Activated T-cell treated with anti-CD3 and anti-CD28 coated beads for 4 hours (primary cell): ENCODE data around the gene FAM227B.
"Not testable (repeated sequence)": the region's sequence is repeated elsewhere in the genome, so short reads cannot be mapped to it uniquely, and the experiment has no call there.

Experiments
- DNase-seq: peaks from one replicate; pipeline ENCODE4 v3.0.0-alpha.2; 2020

FAM227B gene

DNA sequence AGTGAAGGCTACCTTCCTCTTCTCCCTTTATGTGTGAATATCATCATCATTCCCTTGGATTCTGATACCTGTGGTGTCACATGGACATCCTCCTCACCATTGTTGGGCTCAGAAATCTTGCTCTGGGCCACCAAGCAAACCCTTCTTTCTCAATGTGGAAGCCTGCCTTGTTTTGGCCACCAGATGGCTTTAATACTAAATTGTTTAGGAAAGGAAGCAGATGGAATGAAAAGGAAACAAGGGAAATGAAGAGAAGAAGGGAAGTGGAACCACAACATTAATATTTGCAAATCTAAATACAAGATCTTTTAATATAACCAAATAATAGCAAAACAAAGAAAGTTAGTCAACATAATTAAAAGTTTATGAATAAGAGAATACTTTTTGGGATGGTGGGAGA is 14.0 kb downstream of the FAM227B start:
- DNase-seq = no peak

DNA sequence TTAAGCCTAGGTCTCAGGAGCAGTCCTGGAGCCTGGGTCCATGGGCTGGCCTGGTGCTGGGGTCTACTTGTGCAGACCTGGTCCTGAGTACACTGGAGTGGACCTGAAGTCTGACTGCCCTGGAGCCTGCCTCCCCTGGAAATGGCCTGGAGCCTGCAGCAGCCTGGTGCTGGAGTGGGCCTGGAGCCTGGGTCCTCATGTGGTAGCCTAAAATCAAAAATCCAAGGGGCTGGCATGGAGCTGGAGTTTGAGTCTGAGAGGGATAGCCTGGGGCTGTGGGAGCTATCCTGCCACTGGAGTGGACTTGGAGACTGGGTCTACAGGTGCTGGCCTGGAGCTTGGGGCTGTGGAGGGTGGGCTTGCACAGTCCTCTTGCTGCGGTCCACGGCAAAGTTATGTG is 15.0 kb downstream of the FAM227B start:
- DNase-seq = no peak

DNA sequence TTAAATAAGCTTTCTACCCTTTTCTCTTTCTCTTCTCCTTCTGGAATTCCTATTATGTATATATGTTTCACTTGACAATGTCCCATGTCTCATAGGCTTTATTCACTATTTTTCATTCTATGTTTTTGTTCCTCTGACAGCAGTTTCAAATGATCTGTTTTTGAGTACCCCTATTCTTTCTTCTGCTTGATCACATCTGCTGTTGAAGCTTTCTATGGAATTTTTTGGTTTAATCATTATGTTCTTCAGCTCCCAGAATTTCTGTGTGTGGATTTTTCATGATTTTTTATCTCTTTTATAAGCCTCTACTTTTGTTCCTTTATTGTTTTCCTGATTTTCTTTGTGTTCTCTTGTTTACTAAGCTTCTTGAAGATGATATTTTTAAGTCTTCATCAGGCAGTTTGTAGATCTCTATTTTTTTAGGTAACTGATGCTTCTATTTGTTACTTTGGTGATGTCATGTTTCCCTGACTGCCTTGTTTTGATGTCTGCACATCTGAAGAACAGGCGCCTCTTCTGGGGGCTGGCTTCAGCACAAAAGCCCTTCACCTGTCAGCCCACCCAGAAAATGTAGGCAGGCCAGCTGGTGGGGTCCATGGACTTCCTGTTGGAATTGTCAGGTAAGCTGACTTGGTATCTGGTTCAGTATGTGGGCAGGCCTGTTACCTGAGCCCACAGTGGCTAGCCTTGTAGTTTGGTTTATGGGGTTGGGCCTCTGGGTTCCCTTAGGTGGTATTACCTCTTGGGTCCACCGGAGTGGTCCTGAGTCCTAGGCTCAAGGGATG is 15.8 kb downstream of the FAM227B start:
- no peak for DNase-seq

DNA sequence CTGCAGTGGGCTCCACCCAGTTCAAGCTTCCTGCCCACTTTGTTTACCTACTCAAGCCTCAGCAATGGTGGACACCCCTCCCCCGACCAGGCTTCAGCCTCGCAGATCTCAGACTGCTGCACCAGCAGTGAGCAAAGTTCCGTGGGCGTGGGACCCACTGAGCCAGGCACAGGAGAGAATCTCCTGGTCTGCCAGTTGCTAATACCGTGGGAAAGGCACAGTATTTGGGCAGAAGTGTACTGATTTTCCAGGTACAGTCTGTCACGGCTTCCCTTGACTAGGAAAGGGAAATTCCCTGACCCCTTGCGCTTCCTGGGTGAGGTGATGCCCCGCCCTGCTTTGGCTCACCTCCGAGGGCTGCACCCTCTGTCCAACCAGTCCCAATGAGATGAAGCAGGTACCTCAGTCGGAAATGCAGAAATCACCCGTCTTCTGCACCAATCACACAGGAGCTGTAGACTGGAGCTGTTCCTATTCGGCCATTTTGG is 27.7 kb downstream of the FAM227B start:
- not testable (repeated sequence) for DNase-seq

DNA sequence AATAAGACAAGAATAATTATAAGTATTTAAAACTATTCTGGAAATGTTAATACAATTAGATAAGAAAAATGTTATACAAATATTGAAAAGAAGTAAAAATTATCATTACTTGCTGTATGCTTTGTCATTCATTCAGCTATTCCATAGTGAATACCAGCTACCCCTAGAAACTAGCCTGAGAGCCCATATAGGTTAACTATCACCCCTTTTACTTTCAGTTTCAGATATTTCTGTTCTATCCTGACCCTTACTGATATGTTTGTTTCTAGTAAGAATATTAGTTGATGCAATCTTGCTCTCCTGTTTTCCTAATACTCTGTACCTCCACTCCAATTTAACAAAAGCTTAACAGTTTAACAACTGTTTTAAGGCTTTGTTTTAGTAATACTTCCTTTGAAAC is 31.6 kb downstream of the FAM227B start:
- DNase-seq = no peak

DNA sequence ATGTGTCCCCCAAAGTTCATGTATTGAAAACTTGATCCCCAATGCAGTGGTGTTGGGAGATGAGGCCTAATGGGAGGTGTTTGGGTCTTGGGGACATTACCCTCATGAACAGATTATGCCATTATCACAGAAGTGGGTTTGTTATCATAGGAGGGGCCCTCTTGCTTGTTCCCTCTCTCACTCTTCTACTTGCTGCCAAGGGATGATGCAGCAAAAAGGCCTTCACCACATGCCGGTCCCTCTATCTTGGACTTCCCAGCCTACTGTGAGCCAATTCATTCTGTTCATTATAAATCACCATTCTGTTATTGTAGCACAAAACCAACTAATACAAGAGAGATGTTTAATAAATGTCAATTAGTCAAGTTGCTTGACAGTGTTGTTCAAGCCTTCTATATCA is 47.2 kb downstream of the FAM227B start:
- no peak for DNase-seq

DNA sequence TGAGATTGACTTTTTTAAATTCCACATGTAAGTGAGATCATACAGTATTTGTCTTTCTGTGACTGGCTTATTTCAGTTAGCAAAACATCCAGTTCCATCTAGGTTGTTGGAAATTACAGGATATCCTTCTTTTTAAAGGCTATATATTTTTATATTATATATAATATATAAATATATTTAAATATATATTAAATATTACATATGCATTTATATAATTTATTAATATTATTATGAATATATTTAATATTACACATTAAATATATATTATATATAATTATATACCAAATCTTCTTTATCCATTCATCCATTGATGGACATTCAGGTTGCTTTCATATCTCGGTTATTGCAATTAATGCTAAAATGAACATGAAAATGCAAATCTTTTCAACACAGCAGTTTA is 49.9 kb downstream of the FAM227B start:
- DNase-seq = no peak

DNA sequence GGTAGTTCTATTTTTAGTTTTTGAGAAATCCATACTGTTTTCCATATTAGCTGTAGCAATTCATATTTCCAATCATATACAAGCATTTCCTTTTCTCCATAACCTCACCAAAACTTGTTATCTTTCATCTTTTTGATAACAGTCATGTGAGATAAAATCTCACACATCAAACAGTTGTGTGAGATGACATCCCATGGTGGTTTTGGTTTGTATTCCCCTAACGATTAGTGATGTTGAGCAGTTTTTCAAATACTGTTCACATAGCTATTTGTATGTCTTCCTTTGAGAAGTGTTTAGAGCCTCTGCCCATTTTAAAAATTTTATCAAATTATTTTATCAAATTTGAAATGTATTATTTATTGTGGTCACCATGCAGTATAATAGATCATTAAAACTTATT is 50.4 kb downstream of the FAM227B start:
- no peak for DNase-seq

DNA sequence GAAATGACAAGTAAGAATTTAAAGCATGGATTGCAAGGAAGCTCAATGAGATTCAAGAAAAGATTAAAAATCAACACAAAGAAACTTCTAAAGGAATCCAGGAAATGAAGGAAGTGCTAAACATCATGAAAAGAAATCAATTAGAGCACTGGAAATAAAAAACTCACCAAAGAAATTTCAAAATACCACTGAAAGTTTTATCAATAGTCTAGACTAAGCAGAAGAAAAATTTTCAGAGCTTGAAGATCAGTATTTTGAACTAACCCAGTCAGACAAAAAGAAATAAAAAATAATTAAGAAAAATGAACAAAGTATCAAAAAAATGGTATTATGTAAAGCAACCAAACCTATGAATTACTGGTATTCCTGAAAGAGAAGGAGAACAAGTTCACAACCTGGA is 60.6 kb downstream of the FAM227B start:
- no peak for DNase-seq

DNA sequence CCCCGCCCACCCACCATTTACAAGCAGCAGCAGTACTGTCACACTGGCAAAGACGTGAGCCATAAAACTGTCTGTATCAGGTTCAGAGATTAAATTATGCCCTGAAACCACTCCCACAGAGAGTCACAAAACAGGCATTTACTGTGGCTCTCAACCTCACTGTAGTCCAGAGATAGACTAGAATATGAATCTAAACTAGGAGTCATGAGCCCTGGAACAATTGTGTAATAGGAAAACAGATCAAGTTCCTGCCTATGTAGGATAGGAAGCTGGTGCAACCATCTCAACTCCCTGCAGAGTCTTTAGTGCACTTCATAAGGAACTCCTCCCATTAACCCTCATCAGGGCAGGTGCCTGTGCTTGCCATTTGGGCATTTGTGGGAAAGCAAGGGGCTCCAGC is 61.7 kb downstream of the FAM227B start:
- no peak for DNase-seq

DNA sequence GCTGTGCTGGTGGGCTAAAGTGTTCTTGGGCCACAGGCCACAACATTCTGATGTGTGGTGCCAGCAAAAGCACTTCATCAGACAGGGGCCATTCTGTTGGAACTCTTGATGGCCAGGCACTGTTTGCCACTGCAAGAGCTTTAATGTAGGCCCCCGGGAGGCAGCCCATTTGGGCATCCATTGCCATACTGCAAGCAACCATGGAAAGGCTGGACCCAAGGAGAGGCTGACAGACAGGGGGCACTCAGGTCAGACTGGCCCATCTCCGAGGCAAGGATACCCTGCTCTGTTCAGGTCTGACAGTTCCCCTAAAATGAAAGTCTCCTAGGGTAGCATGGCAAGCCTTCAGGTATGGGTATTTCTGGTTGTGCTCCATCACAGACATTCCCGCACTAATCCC is 64.2 kb downstream of the FAM227B start:
- DNase-seq = no peak

DNA sequence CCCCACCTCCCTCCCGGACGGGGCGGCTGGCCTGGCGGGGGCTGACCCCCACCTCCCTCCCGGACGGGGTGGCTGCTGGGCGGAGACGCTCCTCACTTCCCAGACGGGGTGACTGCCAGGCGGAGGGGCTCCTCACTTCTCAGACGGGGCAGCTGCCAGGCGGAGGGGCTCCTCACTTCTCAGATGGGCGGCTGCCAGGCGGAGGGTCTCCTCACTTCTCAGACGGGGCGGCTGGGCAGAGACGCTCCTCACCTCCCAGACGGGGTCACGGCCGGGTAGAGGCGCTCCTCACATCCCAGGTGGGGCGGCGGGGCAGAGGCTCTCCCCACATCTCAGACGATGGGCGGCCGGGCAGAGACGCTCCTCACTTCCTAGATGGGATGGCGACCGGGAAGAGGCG is 70.3 kb downstream of the FAM227B start:
- DNase-seq = not testable (repeated sequence)

DNA sequence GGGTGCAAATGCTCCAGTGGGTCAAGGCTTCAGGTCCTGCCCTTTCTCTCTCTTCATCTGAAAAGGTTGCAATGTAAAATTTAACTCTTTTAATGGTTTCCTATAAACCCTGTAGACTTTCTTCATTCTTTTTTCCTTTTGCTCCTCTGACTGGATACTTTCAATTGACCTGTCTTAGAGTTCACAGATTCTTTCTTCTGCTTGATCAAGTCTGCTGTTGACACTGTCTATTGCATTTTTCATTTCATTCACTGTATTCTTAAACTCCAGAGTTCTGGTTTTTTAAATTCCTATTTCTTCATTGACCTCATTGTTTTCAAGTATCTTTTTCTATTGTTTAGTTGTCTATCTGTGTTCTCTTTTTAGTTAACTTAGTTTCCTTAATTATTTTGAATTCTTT is 82.1 kb downstream of the FAM227B start:
- DNase-seq = no peak

DNA sequence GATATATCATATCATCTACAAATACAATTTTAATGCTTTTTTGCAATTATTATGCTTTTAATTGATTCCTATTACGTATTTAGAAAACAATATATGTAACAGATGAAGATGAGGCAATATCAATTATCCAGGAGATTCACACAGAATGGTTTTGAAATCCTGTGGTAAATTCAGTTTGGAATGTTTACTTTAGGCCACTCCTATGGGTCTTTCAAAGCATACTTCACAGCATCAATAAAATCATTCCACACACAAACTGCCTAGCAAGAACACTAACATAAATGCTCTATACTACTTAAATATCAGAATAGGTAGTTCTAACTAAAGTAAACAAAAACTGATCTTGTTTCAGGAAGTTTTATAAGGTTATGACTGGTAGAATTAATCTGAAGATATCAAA is 90.5 kb downstream of the FAM227B start:
- no peak for DNase-seq

DNA sequence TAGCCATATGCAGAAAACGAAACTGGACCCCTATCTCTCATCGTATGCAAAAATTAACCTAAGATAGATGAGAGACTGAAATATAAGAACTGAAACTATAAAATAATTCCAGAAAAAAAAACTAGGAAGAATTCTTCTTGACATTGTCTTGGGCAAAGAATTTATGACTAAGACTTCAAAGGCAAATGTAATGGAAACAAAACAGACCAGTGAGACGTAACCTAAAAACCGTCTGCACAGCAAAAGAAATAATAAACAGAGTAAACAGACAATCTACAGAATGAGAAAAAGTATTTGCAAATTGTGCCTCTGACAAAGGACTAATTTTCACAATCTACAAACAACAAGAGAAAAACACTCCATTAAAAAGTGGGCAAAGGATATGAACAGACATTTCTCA is 92.3 kb downstream of the FAM227B start:
- no peak for DNase-seq

DNA sequence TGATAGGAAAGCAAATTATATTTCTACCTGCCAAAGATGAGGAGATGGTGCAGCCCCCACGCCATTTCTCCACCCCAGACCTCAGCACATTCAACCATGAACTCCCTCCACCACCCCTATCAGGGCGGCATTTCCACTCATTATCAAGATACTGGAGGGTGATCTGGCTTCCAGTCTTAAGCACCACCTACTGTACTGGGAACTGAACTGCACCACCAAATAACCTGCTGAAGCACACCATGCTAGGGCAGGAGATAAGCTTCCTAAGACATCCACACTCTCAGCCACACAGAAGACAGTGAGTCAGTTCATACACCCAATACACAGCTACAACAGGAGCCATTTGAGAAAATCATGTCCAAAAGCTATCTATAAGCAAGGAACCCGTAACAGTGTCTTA is 98.8 kb downstream of the FAM227B start:
- DNase-seq = no peak

DNA sequence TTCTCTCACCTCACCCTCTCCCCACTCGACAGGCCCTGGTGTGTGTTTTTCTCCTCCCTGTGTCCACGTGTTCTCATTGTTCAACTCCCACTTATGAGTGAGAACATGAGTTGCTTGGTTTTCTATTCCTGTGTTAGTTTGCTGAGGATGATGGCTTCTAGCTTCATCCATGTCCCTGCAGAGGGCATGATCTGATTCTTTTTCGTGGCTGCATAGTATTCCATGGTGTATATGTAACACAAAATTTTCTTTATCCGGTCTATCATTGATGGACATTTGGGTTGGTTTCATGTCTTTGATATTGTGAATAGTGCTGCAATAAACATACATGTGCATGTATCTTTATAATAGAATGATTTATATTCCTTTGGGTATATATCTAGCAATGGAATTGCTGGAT is 107.9 kb downstream of the FAM227B start:
- DNase-seq = not testable (repeated sequence)

DNA sequence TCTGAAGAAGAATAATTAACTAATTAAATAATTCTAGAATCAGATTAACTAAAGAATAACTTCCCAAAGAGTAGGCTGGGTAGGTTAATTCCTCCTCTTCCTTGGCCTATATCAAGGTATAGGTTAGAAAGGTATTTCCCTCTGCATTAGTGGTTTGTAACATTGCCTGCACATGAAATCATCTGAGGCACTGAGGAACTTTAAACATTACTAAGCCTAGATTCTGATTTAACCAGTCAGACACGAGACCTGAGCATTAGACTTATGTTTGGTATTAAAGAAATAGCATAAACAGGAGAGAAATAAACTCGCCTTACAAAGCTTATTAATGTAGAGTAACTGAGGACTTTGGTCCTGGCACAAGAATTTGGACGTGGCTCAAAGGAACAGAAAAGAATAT is 113.4 kb downstream of the FAM227B start:
- no peak for DNase-seq

DNA sequence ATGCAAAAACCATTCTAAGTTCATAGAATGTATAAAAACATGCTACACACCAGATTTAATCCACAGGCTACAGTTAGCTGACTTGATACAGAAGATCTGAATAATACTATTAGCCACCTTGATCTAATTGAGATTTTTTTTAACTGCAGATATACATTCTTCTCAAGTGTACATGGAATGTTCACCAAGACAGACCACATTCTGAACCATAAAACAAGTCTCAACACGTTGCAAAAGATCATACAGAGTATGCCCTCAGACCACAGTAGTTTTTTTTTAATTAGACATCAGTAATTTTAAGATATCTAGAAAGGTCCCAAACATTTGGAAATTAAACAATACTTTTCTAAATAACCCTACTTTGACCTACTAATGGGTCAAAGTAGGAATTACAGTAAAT is 114.3 kb downstream of the FAM227B start:
- DNase-seq = no peak

DNA sequence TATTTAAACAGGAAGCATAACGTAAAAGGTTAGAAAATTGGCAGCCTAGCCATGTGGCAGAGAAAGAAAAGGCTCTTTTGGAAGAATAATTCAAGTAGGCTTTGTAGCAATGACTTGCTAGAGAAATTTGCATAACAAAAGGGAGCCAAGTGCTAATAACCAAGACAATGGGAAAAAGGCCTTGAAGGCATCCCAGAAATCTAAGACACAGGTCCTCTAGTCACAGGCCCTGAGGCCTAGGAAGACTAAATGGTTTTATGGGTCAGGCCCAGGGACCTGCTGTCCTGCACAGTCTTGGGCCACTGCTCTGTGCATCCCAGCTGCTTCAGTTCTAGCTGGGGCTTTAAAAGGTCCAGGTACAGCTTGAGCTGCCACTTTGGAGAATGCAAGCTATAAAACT is 119.0 kb downstream of the FAM227B start:
- no peak for DNase-seq

DNA sequence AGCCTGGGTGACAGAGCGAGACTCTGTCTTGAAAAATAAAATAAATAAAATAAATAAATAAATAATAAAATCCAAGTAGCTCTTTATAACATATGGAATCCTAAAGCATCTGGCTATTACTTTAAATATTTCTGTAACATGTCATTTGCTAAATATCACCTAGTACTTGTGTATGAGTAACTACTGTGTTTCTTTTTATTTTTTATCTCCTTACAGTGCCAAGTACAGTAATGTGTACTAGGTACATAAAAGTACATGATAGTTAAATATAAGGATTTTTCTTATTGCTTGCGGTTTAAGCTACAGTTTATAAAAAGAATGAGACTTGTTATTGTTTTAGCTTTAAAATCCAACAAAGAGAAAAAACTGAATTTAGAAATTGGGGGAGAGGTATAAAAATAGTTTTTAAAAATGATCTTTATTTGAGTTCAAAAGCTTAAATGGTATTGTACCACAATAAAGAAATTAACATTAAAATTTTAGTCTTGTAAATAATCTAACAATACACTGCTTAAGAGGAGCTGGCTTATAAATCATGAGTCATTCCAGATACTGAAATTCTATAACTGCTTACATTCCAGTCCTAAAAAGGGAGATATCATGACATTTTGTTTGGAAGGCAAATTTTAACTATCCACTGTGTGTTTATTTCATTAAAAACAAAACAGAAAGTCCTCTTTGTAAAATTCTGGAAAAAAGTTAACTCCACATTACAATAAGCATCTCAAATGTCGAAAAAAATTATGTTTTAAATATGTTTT is 124.4 kb downstream of the FAM227B start:
- DNase-seq = no peak

DNA sequence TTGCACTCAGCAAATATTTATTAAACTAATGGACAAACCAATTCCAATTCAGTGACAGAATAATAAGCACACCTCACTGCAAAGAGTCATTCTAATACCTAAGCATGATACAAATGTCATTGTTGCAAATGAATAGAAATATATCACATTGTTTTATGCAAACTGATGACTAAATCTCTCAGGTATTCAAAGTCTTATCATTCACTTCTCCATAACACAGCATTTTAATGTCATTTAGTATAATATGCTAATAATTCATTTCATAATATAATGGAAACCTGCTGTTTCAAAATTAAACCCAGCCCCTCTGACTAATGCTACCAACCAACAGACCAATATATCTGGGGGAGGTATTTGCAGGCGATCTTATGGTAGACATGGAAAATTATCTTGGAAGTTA is 125.8 kb downstream of the FAM227B start:
- DNase-seq = no peak

DNA sequence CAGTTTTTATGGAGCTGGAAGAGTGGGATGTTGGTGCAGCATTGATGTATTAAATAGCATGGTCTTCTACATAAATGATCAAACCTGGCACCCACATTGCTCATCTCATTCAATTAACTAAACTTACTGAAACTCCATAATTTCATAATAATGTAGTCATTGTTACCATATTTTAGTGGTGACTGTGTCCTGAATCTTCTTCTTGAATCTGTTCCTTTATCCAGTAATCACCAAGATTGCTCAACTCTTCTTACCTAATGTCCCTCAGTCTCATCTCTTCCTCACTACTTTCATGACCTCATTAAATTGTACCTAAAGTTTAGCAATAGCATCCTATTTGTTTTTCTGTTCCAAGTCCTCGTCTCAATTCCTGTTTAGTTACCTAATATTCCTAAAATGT is 127.8 kb downstream of the FAM227B start:
- DNase-seq = no peak

DNA sequence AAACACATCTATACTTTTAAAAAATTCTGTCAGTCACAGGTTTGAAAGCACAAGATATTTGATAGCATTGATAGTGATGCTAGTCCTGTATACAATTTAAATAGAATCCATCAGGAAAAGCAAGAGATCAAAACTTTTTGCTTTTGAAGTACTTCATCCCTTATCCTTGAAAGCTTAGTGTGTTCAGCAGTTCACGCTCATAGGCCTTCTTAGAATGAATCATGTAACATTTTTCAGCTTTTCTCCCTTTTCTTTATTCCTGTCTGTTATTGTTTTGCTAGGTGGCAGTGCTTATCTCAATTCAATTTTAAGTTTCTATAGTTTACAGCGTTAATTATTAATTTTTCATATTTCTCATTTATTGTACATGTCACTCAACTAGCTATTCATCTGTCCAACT is 128.5 kb downstream of the FAM227B start:
- DNase-seq = no peak

DNA sequence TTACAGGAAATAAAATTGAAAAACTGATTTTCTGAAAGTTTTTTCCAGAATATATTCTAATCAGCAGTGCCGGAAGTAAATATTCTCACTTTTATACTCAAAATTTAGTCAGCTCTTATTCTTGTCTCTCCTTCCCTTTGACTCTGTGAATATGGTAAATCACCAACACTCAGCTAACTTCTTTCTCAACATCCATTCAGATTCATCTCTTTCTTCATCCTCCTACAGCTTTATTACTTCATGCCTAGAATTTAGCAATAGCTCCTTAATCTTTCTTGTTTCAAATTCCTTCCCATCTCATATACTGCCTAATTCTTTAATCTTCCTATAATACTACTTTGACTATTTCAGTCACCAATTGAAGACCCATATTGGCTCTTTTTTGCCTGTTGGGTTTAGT is 129.7 kb downstream of the FAM227B start:
- DNase-seq = no peak
